ENCODE data around the gene ADISSP.

The ADISSP gene

DNA sequence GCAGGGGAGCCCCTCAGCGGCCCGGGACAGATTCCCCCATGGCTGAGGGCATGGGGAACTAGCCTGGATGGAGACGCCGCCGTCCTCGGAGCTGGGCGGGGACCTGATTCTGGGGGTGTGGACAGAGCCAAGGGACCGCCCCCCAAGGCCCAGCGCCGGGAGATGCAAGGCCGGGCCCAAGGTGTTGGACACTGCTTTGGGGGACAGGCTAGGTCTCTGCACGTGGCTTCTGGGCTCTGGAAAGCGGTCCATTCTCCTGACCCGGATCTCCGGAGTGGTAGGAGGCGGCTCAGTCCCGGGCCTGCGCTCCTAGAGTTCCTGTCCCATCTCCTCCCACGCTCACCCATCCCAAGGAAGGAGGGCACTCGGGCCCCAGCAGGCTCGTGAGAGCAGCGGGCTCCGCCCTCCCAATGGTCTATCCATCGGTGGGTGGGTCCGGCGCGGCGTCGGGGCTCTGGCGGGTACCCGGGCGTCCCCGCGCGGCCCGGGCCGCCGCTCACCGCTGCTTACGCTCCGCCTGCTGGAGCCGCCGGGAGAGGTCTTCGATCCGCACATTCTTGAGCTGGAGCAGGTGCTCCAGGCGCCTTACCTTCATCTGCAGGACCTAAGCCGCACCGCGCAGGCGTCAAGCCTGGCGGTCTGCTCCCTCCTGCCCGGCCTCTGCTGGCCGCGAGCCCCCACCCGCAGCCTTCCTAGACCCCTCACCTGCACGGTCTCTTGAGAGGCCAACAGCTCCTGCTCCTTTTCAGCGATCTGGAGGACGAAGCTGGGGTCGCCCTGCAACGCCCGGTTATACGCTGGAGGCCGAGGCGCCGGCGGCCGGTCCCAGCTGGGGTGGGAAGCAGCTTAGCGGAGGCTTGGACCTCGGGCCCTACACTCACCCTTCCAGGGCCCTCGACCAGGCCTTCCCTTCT lies 10.4 kb upstream of the ADISSP start:
- peak; percentile 36 for DNase-seq (ENCODE audit: low read depth)
- TF ChIP-seq CTCF (conservative IDR thresholded peaks at IDR 0.05; ENCODE audit: low read length), result no peak
- H3K4me3 ChIP-seq (ENCODE audit: low read length), result peak overlapping the region; percentile 66

DNA sequence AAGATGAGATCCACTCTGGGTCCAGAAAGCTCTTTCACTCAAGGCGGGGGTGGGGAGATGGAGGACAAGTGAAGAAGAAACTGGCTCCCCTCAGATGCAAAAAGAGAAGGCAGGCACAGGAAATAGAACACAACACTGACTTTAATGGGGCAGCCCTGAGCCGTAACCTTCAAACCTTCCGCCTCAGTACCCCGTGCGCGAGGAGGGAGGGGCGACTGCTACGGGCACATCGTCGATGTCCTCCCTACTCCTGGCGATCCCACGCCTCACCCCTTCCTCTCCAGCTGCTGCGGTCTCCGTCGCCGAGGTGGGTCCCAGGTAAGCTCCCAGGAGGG lies 9.8 kb upstream of the ADISSP start:
- no peak for TF ChIP-seq CTCF (conservative IDR thresholded peaks at IDR 0.05; ENCODE audit: low read length)
- DNase-seq (ENCODE audit: low read depth), result no peak
- peak overlapping the region; percentile 66 for H3K4me3 ChIP-seq (ENCODE audit: low read length)

GRCh38 chr20:3775457-3776108 lies 8.0 kb upstream of the ADISSP start:
- TF ChIP-seq CTCF (conservative IDR thresholded peaks at IDR 0.05; ENCODE audit: low read length), result no peak
- DNase-seq (ENCODE audit: low read depth), result no peak
- H3K4me3 ChIP-seq (ENCODE audit: low read length), result no peak overlapping the region

- H3K4me3 ChIP-seq (ENCODE audit: low read length), result no peak overlapping the region
- no peak for DNase-seq (ENCODE audit: low read depth)
- no peak for TF ChIP-seq CTCF (conservative IDR thresholded peaks at IDR 0.05; ENCODE audit: low read length)
Observed at GRCh38 chr20:3771552-3772058, 4.1 kb upstream of the ADISSP start.

- peak; percentile 56 for TF ChIP-seq CTCF (conservative IDR thresholded peaks at IDR 0.05; ENCODE audit: low read length)
- H3K4me3 ChIP-seq (ENCODE audit: low read length), result peak overlapping the region; percentile 87
- peak; percentile 74 for DNase-seq (ENCODE audit: low read depth)
Observed at GRCh38 chr20:3768342-3769130, 983 bp upstream of the ADISSP start.

GRCh38 chr20:3767110-3767426 lies 485 bp downstream of the ADISSP start:
- peak overlapping the region; percentile 75 for H3K4me3 ChIP-seq (ENCODE audit: low read length)
- no peak for TF ChIP-seq CTCF (conservative IDR thresholded peaks at IDR 0.05; ENCODE audit: low read length)
- no peak for DNase-seq (ENCODE audit: low read depth)

Measured in AG10803 (cell line).